Measurements from ENCODE around the gene PABPC3.

PABPC3 gene

GRCh38 chr13:25112695-25113255 is 16.8 kb downstream of the PABPC3 start:
- no peak for DNase-seq

GRCh38 chr13:25114220-25114619 is 18.3 kb downstream of the PABPC3 start:
- peak; percentile 48 for DNase-seq

- no peak for DNase-seq
These were observed 20.1 kb downstream of the PABPC3 start for GRCh38 chr13:25116044-25116443.

GRCh38 chr13:25117312-25117711 is 21.4 kb downstream of the PABPC3 start:
- no peak for DNase-seq

GRCh38 chr13:25118378-25118905 is 22.5 kb downstream of the PABPC3 start:
- DNase-seq = no peak

- DNase-seq = no peak
These were observed 35.0 kb downstream of the PABPC3 start for GRCh38 chr13:25130944-25131343.

- no peak for DNase-seq
These were observed 36.0 kb downstream of the PABPC3 start for GRCh38 chr13:25131881-25132420.

- no peak for DNase-seq
These were observed 36.9 kb downstream of the PABPC3 start for GRCh38 chr13:25132751-25133390.

GRCh38 chr13:25135896-25136295 is 40.0 kb downstream of the PABPC3 start:
- no peak for DNase-seq

- DNase-seq = no peak
These were observed 41.2 kb downstream of the PABPC3 start for GRCh38 chr13:25136880-25137787.

- DNase-seq = no peak
These were observed 41.8 kb downstream of the PABPC3 start for GRCh38 chr13:25137788-25138115.

- DNase-seq = no peak
These were observed 45.1 kb downstream of the PABPC3 start for GRCh38 chr13:25141042-25141441.

GRCh38 chr13:25143706-25144105 is 47.8 kb downstream of the PABPC3 start:
- DNase-seq = no peak

- DNase-seq = no peak
These were observed 51.9 kb downstream of the PABPC3 start for GRCh38 chr13:25147638-25148401.

- no peak for DNase-seq
These were observed 52.5 kb downstream of the PABPC3 start for GRCh38 chr13:25148402-25148771.
